ENCODE data around the gene SMPD4.
"Not testable (repeated sequence)": the region's sequence is repeated elsewhere in the genome, so short reads cannot be mapped to it uniquely, and the experiment has no call there.

SMPD4 gene, protein sequence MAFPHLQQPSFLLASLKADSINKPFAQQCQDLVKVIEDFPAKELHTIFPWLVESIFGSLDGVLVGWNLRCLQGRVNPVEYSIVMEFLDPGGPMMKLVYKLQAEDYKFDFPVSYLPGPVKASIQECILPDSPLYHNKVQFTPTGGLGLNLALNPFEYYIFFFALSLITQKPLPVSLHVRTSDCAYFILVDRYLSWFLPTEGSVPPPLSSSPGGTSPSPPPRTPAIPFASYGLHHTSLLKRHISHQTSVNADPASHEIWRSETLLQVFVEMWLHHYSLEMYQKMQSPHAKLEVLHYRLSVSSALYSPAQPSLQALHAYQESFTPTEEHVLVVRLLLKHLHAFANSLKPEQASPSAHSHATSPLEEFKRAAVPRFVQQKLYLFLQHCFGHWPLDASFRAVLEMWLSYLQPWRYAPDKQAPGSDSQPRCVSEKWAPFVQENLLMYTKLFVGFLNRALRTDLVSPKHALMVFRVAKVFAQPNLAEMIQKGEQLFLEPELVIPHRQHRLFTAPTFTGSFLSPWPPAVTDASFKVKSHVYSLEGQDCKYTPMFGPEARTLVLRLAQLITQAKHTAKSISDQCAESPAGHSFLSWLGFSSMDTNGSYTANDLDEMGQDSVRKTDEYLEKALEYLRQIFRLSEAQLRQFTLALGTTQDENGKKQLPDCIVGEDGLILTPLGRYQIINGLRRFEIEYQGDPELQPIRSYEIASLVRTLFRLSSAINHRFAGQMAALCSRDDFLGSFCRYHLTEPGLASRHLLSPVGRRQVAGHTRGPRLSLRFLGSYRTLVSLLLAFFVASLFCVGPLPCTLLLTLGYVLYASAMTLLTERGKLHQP

DNA sequence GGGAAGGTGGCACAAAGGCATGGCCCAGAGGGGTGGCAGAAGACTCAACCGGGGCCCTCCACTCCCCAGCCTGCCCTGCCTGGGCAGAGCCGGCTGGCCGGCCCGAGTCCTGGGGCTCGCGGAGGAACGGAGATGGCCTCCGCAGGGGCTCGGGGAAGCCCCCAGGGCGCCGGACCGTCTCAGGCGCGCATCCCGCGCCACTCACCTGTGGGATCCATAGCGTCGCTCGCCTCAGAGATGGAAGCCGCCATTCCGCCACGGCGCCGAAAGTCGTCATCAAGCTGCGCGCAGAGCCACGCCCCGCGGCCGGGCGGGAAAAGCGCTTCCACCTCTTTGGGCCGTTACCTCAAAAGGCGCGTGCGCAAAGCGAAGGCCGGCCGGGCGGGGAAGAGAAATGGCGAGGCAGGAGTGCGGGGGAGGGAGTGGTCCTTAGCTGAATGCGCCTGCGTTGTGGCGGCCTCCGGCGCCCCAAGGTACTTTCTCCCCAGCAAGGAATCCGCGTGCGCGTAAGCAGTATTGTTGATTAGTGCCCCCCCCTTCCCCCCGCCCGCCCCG, at the start of gene SMPD4:
TSS of gene SMPD4 (minus strand) at position 278 of the 555 bp plus-strand sequence. CDS start 5,010 bp downstream, outside the sequence.
- H3K4me3 ChIP-seq (ENCODE audit: low read length) = peak within 1 kb of the TSS; percentile 99
- H3K36me3 ChIP-seq (ENCODE audit: insufficient read depth, low read depth, low read length) = peaks cover 12% of the 10 kb centered on the region; the same call in 1 of the 2 replicates
- peak within 1 kb of the TSS; percentile 99 for H3K9ac ChIP-seq (ENCODE audit: low read depth, low read length)
- H3K27me3 ChIP-seq (ENCODE audit: insufficient read depth, low read length) = no peaks in the 10 kb centered on the region
- no peaks in the 10 kb centered on the region for H3K9me3 ChIP-seq (ENCODE audit: insufficient read depth, low read depth, low read length)
- H3K27ac ChIP-seq (ENCODE audit: low read length) = peak within 1 kb of the TSS; percentile 78
- H3K4me1 ChIP-seq (ENCODE audit: insufficient read depth, low read length) = no peaks in the 10 kb centered on the region

DNA sequence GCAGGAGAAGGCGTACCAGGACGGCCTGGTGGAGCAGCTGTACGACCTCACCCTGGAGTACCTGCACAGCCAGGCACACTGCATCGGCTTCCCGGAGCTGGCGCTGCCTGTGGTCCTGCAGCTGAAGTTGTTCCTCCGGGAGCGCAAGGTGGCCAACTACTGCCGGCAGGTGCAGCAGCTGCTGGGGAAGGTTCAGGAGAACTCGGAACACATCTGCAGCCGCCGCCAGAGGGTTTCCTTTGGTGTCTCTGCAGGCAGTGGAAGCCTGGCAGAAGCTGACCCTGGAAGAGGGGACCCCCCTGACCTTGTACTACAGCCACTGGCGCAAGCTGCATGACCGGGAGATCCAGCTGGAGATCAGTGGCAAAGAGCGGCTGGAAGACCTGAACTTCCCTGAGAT, 49.5 kb upstream of the SMPD4 start:
- H3K27me3 ChIP-seq (ENCODE audit: insufficient read depth, low read length) = not testable (repeated sequence)

DNA sequence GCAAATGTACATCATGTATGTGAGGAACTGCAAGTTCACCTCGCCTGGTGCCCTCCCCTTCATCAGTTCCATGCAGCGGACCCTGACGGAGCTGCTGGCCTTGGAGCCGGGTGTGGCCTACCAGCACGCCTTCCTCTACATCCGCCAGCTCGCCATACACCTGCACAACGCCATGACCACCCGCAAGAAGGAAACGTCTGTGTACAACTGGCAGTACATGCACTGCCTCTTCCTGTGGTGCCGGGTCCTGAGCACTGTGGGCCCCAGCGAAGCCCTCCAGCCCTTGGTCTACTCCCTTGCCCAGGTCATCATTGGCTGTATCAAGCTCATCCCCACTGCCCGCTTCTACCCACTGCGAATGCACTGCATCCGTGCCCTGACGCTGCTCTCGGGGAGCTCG, 49.0 kb upstream of the SMPD4 start:
- H3K9ac ChIP-seq (ENCODE audit: low read depth, low read length); H3K9me3 ChIP-seq (ENCODE audit: insufficient read depth, low read depth, low read length); H3K27ac ChIP-seq (ENCODE audit: low read length); H3K36me3 ChIP-seq (ENCODE audit: insufficient read depth, low read depth, low read length); H3K27me3 ChIP-seq (ENCODE audit: insufficient read depth, low read length); H3K4me1 ChIP-seq (ENCODE audit: insufficient read depth, low read length); H3K4me3 ChIP-seq (ENCODE audit: low read length): not testable (repeated sequence)

More for the DNA sequence above, 49.5 kb upstream of the SMPD4 start:
- H3K9me3 ChIP-seq (ENCODE audit: insufficient read depth, low read depth, low read length); H3K4me1 ChIP-seq (ENCODE audit: insufficient read depth, low read length); H3K9ac ChIP-seq (ENCODE audit: low read depth, low read length); H3K27ac ChIP-seq (ENCODE audit: low read length); H3K36me3 ChIP-seq (ENCODE audit: insufficient read depth, low read depth, low read length); H3K4me3 ChIP-seq (ENCODE audit: low read length): not testable (repeated sequence)

DNA sequence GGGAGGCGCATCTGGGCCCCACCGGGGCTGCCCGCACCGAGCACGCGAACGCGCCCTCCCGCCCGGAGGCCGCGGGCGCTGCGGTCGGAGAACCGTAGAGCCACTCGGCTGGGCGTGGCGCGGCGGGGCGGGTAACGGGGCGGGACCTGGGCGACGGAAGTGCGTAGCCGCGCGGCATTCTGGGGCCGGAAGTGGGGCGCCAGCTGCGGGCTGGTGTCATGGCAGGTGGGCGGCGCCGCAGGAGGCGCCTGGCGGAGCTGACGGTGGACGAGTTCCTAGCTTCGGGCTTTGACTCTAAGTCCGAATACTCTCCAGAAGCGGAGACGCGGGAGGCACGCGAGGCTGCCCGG, 47.7 kb upstream of the SMPD4 start:
- H3K27ac ChIP-seq (ENCODE audit: low read length); H3K9me3 ChIP-seq (ENCODE audit: insufficient read depth, low read depth, low read length); H3K9ac ChIP-seq (ENCODE audit: low read depth, low read length); H3K4me3 ChIP-seq (ENCODE audit: low read length); H3K27me3 ChIP-seq (ENCODE audit: insufficient read depth, low read length); H3K4me1 ChIP-seq (ENCODE audit: insufficient read depth, low read length); H3K36me3 ChIP-seq (ENCODE audit: insufficient read depth, low read depth, low read length): not testable (repeated sequence)

DNA sequence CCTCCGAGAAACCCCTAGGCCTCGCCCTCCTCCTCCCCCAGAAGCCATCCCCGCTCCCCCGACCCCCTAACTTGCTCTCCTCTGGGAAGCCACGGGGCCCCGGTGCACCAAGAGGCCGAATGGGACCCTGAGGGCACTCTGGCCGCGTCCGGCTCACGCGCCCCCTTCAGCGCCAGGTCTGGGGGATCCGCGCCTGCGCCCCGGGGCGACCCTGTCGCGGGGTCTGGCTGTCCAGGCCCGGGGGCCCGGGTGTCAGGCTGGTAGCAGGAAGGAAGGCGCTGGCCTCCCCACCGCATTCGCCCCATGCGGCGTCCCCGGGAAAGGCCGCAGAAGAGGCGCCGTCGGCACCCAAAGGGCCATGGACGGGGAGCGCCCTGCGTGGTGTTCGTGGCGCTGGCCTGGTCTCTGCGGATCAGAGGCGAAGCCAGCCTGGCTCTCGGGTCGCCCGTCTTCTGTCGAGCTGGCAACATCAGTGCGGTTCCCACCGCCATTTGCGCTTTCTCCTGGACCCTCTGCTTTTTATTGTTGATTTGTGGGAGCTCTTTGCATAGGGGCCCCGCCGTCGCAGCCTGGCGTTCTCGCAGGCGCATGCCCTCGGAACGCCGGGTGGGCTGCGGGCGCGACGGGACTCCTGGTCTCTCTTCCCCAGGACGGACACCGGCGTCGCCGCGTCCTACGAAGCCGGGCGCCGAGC, 47.2 kb upstream of the SMPD4 start:
- H3K4me1 ChIP-seq (ENCODE audit: insufficient read depth, low read length); H3K27ac ChIP-seq (ENCODE audit: low read length); H3K4me3 ChIP-seq (ENCODE audit: low read length); H3K9me3 ChIP-seq (ENCODE audit: insufficient read depth, low read depth, low read length); H3K9ac ChIP-seq (ENCODE audit: low read depth, low read length); H3K36me3 ChIP-seq (ENCODE audit: insufficient read depth, low read depth, low read length); H3K27me3 ChIP-seq (ENCODE audit: insufficient read depth, low read length): not testable (repeated sequence)

DNA sequence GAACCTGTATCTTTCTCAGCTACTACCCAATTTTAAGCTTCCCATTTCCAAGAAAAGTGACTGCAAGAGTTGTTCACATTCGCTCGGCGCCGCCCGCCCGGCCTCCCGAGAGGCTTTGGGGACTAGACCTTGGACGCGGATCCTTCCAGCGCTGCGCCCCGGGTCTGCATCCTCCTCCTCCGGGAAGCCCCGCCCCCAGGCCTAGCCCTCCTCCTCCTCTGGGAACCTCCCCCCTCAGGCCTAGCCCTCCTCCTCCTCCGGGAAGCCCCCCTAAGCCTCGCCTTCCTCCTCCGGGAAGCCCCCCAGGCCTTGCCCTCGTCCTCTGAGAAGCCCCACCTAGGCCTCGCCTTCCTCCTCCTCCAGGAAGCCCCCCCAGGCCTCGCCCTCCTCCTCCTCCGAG, 46.6 kb upstream of the SMPD4 start:
- H3K4me1 ChIP-seq (ENCODE audit: insufficient read depth, low read length); H3K27ac ChIP-seq (ENCODE audit: low read length); H3K9ac ChIP-seq (ENCODE audit: low read depth, low read length); H3K9me3 ChIP-seq (ENCODE audit: insufficient read depth, low read depth, low read length); H3K36me3 ChIP-seq (ENCODE audit: insufficient read depth, low read depth, low read length); H3K4me3 ChIP-seq (ENCODE audit: low read length); H3K27me3 ChIP-seq (ENCODE audit: insufficient read depth, low read length): not testable (repeated sequence)

DNA sequence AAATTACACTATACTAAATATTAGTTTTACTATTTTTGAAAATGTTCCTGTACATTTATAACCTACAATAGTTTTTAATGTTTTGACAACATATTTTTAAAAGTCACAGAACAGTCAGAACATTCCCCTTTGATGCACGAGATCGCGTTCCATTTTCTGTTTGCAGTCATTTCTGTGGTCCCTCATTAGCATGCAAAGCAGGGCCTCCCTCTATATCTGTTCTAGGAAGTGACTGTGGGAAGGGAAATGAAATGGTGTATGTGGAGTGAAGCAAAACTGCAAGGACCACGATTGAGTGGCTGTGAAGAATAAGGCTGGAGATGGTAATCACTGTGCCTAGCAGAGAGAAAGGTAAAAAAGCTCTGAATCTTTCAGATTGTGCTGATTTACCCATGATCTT, 41.1 kb upstream of the SMPD4 start:
- H3K27ac ChIP-seq (ENCODE audit: low read length); H3K9me3 ChIP-seq (ENCODE audit: insufficient read depth, low read depth, low read length); H3K4me1 ChIP-seq (ENCODE audit: insufficient read depth, low read length); H3K36me3 ChIP-seq (ENCODE audit: insufficient read depth, low read depth, low read length); H3K9ac ChIP-seq (ENCODE audit: low read depth, low read length); H3K27me3 ChIP-seq (ENCODE audit: insufficient read depth, low read length); H3K4me3 ChIP-seq (ENCODE audit: low read length): not testable (repeated sequence)

DNA sequence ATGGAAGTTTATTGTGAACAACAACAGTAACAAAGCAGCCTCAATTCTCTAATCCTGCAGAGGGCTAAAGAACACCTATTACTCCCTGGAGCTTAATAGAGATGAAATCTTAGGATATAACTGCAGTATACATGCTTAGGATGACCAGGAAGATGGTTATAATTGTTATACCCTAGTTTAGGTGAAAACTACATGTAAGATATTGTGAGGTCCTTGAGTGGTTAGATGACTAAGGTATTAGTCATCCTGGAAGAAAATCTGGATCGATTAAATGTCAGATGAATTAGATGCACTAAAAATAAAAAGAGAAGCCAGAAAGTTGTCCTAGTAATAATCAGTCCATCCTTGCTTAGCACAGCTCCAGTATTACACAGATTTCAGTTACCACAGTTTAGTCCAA, 39.1 kb upstream of the SMPD4 start:
- not testable (repeated sequence) for H3K27ac ChIP-seq (ENCODE audit: low read length); H3K9ac ChIP-seq (ENCODE audit: low read depth, low read length); H3K36me3 ChIP-seq (ENCODE audit: insufficient read depth, low read depth, low read length); H3K27me3 ChIP-seq (ENCODE audit: insufficient read depth, low read length); H3K4me1 ChIP-seq (ENCODE audit: insufficient read depth, low read length); H3K9me3 ChIP-seq (ENCODE audit: insufficient read depth, low read depth, low read length); H3K4me3 ChIP-seq (ENCODE audit: low read length)

DNA sequence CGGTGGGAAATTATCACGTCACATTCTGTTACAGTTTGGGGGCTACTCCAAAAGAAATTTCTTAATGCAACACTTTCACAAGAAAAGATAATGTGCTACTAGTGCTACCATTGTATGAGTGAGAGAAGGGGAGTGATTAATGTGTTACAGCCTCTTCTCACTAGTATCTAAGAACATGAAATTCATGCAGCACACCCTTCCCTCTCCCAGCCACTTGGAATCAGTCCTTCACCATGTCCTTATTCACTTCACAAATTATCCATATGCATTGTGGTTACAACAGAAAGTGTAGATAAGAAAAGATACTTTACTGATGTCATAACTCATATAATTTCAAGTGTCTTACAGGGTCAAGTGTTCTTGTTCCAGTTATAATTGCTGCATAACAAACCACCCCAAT, 37.7 kb upstream of the SMPD4 start:
- H3K9ac ChIP-seq (ENCODE audit: low read depth, low read length); H3K27me3 ChIP-seq (ENCODE audit: insufficient read depth, low read length); H3K4me1 ChIP-seq (ENCODE audit: insufficient read depth, low read length); H3K9me3 ChIP-seq (ENCODE audit: insufficient read depth, low read depth, low read length); H3K4me3 ChIP-seq (ENCODE audit: low read length); H3K36me3 ChIP-seq (ENCODE audit: insufficient read depth, low read depth, low read length); H3K27ac ChIP-seq (ENCODE audit: low read length): not testable (repeated sequence)

DNA sequence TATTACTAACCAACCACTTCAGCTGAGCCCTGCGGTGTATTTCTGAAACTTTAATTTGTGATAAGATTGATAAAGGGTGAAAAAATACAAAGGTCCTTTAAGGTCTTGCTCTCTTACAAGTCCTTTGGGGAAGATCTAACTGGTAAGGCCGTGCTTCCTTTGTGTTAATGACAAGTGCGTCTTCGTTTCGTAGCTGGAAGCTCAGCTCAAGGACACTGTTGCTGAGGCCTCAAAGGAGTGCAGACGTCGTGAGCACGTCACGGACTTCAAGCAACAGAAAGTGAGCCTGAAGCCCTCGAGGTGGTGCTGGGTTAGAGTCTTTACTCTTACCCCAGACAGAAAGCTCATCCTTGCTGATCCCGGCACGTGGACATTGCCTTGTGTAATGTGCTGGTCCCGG, 25.6 kb upstream of the SMPD4 start:
- not testable (repeated sequence) for H3K27ac ChIP-seq (ENCODE audit: low read length); H3K36me3 ChIP-seq (ENCODE audit: insufficient read depth, low read depth, low read length); H3K27me3 ChIP-seq (ENCODE audit: insufficient read depth, low read length); H3K9me3 ChIP-seq (ENCODE audit: insufficient read depth, low read depth, low read length); H3K9ac ChIP-seq (ENCODE audit: low read depth, low read length); H3K4me1 ChIP-seq (ENCODE audit: insufficient read depth, low read length); H3K4me3 ChIP-seq (ENCODE audit: low read length)

DNA sequence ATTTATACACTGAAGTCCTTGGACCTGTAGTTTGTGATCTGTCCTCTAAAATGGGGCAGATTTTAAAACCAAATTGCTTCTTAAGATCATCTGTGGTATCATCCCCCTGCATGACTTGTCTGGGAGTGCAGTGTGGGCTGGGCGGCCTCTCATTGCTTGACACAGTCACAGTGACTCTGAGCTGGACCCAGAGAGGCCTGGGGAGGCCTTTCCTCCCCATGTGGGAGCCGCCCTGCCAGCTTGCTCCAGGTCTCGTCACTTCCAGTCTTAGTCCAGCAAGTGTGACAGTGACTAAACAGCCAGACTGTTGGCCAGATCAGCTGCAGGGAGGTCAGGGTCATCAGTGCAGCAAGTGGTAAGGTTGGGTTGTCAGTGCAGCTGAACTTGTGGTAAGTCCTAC, 21.7 kb upstream of the SMPD4 start:
- H3K27me3 ChIP-seq (ENCODE audit: insufficient read depth, low read length); H3K9ac ChIP-seq (ENCODE audit: low read depth, low read length); H3K9me3 ChIP-seq (ENCODE audit: insufficient read depth, low read depth, low read length); H3K36me3 ChIP-seq (ENCODE audit: insufficient read depth, low read depth, low read length); H3K4me1 ChIP-seq (ENCODE audit: insufficient read depth, low read length); H3K4me3 ChIP-seq (ENCODE audit: low read length); H3K27ac ChIP-seq (ENCODE audit: low read length): not testable (repeated sequence)

DNA sequence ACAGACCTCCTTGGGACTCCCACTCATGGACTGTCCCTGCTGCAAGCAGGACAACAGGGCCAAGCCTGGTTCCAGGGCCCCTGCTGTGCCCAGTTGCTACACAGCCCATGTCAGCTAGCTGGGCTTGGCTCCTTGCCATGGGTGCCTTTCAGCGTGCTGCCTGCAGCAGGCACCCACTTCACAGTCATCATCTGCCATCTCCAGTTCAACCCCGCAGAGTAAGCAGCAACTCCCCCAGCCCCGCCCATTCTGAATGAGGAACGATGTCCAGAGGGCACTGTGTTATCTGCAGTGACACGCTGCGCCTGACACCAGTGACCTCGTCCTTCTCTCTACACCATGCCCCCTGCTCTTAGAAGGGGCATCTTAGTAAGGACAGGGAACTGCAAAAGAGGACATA, 21.1 kb upstream of the SMPD4 start:
- not testable (repeated sequence) for H3K4me3 ChIP-seq (ENCODE audit: low read length); H3K4me1 ChIP-seq (ENCODE audit: insufficient read depth, low read length); H3K9ac ChIP-seq (ENCODE audit: low read depth, low read length); H3K27ac ChIP-seq (ENCODE audit: low read length); H3K9me3 ChIP-seq (ENCODE audit: insufficient read depth, low read depth, low read length); H3K27me3 ChIP-seq (ENCODE audit: insufficient read depth, low read length); H3K36me3 ChIP-seq (ENCODE audit: insufficient read depth, low read depth, low read length)

Measured in iPS-20b (cell line).